GM18909 (cell line): ENCODE data around the gene FBXO24.
"Not testable (repeated sequence)": the region's sequence is repeated elsewhere in the genome, so short reads cannot be mapped to it uniquely, and the experiment has no call there.

ENCODE experiments used
- ATAC-seq: cut with Tn5 transposase; IDR thresholded peaks from one replicate; pipeline ENCODE4 v1.9.1; 2021; ENCODE audit warnings: mild to moderate bottlenecking; ENCODE audit not compliant: unreplicated experiment, poor library complexity

FBXO24 gene

GRCh38 chr7:100586266-100587025 lies at the start of gene FBXO24:
FBXO24 (plus strand) TSS chr7:100586328; CDS start chr7:100586626, 298 bp downstream.
- peak; percentile 88 for ATAC-seq

- ATAC-seq, result not testable (repeated sequence)
Observed at GRCh38 chr7:100536695-100537094, 49.4 kb upstream of the FBXO24 start.

GRCh38 chr7:100538348-100538653 lies 47.8 kb upstream of the FBXO24 start:
- ATAC-seq, result no peak

- ATAC-seq, result peak; percentile 96
Observed at GRCh38 chr7:100538654-100539435, 47.3 kb upstream of the FBXO24 start, which contains the start of gene AGFG2. AGFG2 (plus strand) TSS chr7:100539203; CDS start chr7:100539347, 144 bp downstream.

- no peak for ATAC-seq
Observed at GRCh38 chr7:100539436-100540006, 46.6 kb upstream of the FBXO24 start.

GRCh38 chr7:100540073-100540723 lies 45.9 kb upstream of the FBXO24 start:
- ATAC-seq, result no peak

GRCh38 chr7:100541309-100541708 lies 44.8 kb upstream of the FBXO24 start:
- ATAC-seq, result not testable (repeated sequence)

- no peak for ATAC-seq
Observed at GRCh38 chr7:100543586-100543985, 42.5 kb upstream of the FBXO24 start.

- no peak for ATAC-seq
Observed at GRCh38 chr7:100544386-100544785, 41.7 kb upstream of the FBXO24 start.

GRCh38 chr7:100544967-100545359 lies 41.2 kb upstream of the FBXO24 start:
- ATAC-seq, result no peak

GRCh38 chr7:100545360-100546128 lies 40.6 kb upstream of the FBXO24 start:
- peak; percentile 40 for ATAC-seq

- ATAC-seq, result no peak
Observed at GRCh38 chr7:100546129-100546925, 39.8 kb upstream of the FBXO24 start.

- ATAC-seq, result no peak
Observed at GRCh38 chr7:100546926-100547800, 39.0 kb upstream of the FBXO24 start.

- ATAC-seq, result no peak
Observed at GRCh38 chr7:100547872-100548271, 38.3 kb upstream of the FBXO24 start.

GRCh38 chr7:100548446-100548845 lies 37.7 kb upstream of the FBXO24 start:
- not testable (repeated sequence) for ATAC-seq

- no peak for ATAC-seq
Observed at GRCh38 chr7:100552532-100552931, 33.6 kb upstream of the FBXO24 start.

GRCh38 chr7:100553032-100553431 lies 33.1 kb upstream of the FBXO24 start:
- no peak for ATAC-seq

GRCh38 chr7:100555701-100556100 lies 30.4 kb upstream of the FBXO24 start:
- no peak for ATAC-seq
